HUES6 (cell line): ENCODE measurements around the gene IFNA5.

ENCODE experiments used
- H3K27ac ChIP-seq: 2 replicates; pipeline ENCODE4 v1.7.0; 2013; ENCODE audit warnings: low read depth, mild to moderate bottlenecking, low read length, inconsistent platforms
- H3K27me3 ChIP-seq: 2 replicates; pipeline ENCODE4 v1.6.1; 2013; ENCODE audit warnings: low read length; ENCODE audit not compliant: control insufficient read depth, insufficient read depth
- H3K36me3 ChIP-seq: 2 replicates; pipeline ENCODE4 v1.6.1; 2013; ENCODE audit warnings: low read length; ENCODE audit not compliant: control insufficient read depth, insufficient read depth
- H3K4me1 ChIP-seq: 2 replicates; pipeline ENCODE4 v1.6.1; 2013; ENCODE audit warnings: low read length; ENCODE audit not compliant: control insufficient read depth, insufficient read depth
- H3K4me3 ChIP-seq: 2 replicates; pipeline ENCODE4 v1.5.1; 2013; ENCODE audit warnings: low read depth, low read length
- H3K9ac ChIP-seq: one replicate; pipeline ENCODE4 v1.6.1; 2013; ENCODE audit warnings: mild to moderate bottlenecking, low read length
- H3K9me3 ChIP-seq: 2 replicates; pipeline ENCODE4 v1.6.1; 2013; ENCODE audit warnings: low read depth, low read length; ENCODE audit not compliant: control insufficient read depth, insufficient read depth

IFNA5 gene

DNA sequence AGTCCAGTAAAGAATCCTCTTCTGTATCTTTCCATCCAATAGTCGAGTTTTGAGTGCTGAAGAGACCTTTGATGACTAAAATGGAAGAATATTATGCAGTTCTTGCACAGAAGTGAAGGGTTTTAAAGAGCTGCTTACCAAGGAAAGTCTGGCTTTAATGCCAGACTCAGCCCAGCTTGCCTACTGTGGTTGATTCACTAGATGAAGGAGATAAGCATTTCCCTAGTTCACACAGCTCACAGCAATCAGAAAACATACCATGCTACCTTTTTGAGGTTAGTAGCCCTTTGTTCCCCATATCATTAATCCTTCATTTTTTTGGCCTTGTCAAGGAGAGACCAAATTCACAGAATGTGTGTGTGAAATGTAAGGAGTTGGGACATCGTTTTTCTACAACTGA, 15.3 kb downstream of the IFNA5 start:
- Histone ChIP-seq H3K9ac (no peak overlapping the region), H3K4me3 (no peak overlapping the region), H3K9me3 (no peaks in the 10 kb centered on the region), H3K4me1 (no peaks in the 10 kb centered on the region), H3K27me3 (peaks cover 26% of the 10 kb centered on the region), H3K27ac (no peak overlapping the region), H3K36me3 (no peaks in the 10 kb centered on the region)

DNA sequence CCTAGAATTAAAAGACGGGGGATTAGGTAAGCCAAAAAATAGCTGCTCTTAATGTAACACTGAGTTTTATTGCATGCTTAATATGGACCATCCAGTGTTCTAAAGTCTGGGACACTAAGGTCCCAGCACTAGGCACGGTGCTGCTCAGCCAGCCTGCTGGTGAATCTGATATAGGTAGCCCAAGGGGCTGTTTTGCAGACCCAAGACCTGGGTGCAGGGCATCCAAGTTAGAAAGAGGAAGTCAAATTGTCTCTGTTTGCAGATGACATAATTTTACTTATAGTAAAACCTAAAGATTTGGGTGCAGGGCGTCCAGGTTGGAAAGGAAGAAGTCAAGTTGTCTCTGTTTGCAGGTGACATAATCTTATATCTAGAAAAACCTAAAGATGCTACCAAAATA, 17.8 kb downstream of the IFNA5 start:
- H3K9ac ChIP-seq: no peak overlapping the region

DNA sequence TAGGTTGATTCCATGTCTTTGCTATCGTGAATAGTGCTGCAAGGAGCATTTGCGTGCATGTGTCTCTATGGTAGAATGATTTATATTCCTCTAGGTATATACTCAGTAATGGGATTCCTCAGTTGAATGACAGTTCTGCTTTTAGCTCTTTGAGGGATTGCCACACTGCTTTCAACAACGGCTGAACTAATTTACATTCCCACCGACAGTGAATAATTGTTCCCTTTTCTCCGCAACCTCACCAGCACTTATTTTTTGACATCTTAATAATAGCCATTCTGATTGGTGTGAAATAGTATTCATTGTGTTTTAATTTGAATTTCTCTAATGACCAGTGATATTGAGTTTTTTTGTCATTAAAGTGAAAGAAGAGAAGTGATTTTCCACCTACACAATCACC, 18.5 kb downstream of the IFNA5 start:
- Histone ChIP-seq H3K27me3 (peaks cover 11% of the 10 kb centered on the region), H3K9me3 (no peaks in the 10 kb centered on the region), H3K36me3 (no peaks in the 10 kb centered on the region), H3K4me3 (no peak overlapping the region), H3K27ac (no peak overlapping the region), H3K9ac (no peak overlapping the region), H3K4me1 (no peaks in the 10 kb centered on the region)

More for the DNA sequence above, 17.8 kb downstream of the IFNA5 start:
- Histone ChIP-seq H3K27ac (no peak overlapping the region), H3K36me3 (no peaks in the 10 kb centered on the region), H3K4me3 (no peak overlapping the region), H3K4me1 (no peaks in the 10 kb centered on the region), H3K27me3 (peaks cover 10% of the 10 kb centered on the region), H3K9me3 (no peaks in the 10 kb centered on the region)

DNA sequence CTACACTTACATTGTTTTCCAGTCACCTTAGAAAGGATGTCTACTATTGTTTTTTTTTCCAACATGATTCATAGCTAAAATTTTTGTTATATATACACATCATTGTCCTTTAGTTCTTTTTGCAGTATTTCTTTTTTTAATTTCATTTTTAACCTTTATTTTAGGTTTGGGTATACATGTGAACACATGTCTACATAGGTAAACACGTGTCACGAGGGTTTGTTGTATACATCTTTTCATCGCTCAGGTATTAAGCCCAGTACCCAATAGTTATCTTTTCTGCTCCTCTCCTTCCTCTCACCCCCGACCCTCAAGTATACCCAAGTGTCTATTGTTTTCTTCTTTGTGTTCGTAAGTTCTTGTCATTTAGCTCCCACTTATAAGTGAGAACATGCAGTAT, 19.0 kb downstream of the IFNA5 start:
- Histone ChIP-seq H3K36me3 (no peaks in the 10 kb centered on the region), H3K4me3 (no peak overlapping the region), H3K9ac (no peak overlapping the region), H3K9me3 (no peaks in the 10 kb centered on the region), H3K27ac (no peak overlapping the region), H3K4me1 (no peaks in the 10 kb centered on the region), H3K27me3 (peaks cover 17% of the 10 kb centered on the region)

DNA sequence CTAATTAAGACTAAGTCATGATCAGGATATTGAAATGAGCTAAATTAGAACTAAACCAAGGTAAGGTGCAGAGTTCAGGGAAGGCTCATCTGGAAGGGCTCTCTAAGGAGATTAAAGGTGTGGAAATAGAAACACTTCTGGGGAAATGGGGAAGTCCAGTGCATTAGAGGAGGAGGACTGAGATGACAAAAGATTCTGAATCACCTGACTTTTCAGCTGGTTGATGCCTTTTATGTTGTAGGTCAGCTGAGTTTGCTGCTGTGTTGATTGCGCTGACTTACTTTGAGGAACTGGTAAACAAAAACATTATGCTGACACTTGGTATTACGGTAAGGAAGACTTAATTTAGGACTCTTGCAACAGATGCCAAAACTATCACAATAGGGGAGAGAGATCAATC, 23.8 kb downstream of the IFNA5 start:
- no peaks in the 10 kb centered on the region for H3K9me3 ChIP-seq
- H3K36me3 ChIP-seq: no peaks in the 10 kb centered on the region
- H3K4me3 ChIP-seq: no peak overlapping the region
- H3K27ac ChIP-seq: no peak overlapping the region
- H3K9ac ChIP-seq: no peak overlapping the region
- no peaks in the 10 kb centered on the region for H3K4me1 ChIP-seq
- H3K27me3 ChIP-seq: peaks cover 30% of the 10 kb centered on the region

DNA sequence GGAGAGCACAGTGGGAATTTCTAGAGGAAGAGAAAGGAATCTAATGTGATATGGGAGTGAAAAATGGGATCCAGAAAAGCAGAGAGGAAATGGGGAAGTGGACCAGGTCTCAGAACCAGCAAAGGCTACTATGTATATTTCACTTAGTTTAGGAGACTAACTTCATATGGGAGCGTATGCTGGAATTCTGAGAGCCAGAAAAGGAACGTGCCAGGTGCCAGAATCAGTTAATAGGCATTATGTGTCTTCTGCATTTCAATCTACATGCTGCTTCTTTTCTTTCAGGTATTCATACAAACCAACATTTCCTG, 36.8 kb downstream of the IFNA5 start:
- H3K27me3 ChIP-seq: peaks cover 75% of the 10 kb centered on the region
- H3K4me1 ChIP-seq: no peaks in the 10 kb centered on the region
- H3K27ac ChIP-seq: no peak overlapping the region
- no peaks in the 10 kb centered on the region for H3K9me3 ChIP-seq
- H3K9ac ChIP-seq: no peak overlapping the region
- no peaks in the 10 kb centered on the region for H3K36me3 ChIP-seq
- H3K4me3 ChIP-seq: no peak overlapping the region

DNA sequence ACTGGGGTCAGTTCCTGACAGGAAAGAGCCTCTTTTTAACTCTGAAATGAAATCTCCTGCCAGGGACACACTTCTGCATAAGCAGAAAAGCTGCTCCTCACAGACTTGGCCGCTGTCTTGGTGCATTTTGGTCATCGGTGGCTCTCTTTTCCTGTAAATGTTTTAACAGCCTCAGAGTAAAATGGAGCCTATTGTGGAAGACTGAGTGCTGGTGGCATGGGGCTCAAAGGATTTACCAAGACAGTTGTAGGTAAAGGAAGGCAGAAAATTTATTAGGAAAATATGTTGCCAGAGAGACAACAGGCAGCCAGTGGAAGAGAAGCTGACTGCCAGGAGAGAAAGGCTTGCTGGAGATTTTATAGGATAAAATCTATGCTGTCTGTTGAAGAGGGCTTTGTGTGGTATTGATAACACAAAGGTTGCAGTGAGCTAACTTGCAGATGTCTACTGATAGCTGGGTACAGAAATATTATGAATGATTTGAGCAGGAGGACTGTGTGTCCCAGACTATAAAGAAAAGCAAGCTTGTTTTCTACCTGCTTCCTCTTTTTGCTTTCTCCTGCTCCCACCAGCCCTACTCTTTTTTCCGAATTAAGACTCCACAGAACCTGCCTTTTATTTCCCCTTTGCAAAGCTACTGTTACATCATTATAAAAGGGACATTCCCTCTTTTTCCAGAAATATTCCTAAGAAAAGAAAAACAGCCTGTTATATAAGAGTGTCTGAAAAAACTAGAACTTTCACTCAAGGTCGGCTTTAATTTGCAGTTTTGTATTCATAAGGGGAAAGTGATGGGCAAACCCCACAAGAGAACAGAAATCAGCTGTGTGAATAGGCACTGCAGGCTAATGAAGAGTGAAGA, 37.4 kb downstream of the IFNA5 start:
- no peak overlapping the region for H3K27ac ChIP-seq
- no peaks in the 10 kb centered on the region for H3K4me1 ChIP-seq
- no peak overlapping the region for H3K4me3 ChIP-seq
- no peaks in the 10 kb centered on the region for H3K36me3 ChIP-seq
- no peak overlapping the region for H3K9ac ChIP-seq
- no peaks in the 10 kb centered on the region for H3K9me3 ChIP-seq
- peaks cover 80% of the 10 kb centered on the region for H3K27me3 ChIP-seq

DNA sequence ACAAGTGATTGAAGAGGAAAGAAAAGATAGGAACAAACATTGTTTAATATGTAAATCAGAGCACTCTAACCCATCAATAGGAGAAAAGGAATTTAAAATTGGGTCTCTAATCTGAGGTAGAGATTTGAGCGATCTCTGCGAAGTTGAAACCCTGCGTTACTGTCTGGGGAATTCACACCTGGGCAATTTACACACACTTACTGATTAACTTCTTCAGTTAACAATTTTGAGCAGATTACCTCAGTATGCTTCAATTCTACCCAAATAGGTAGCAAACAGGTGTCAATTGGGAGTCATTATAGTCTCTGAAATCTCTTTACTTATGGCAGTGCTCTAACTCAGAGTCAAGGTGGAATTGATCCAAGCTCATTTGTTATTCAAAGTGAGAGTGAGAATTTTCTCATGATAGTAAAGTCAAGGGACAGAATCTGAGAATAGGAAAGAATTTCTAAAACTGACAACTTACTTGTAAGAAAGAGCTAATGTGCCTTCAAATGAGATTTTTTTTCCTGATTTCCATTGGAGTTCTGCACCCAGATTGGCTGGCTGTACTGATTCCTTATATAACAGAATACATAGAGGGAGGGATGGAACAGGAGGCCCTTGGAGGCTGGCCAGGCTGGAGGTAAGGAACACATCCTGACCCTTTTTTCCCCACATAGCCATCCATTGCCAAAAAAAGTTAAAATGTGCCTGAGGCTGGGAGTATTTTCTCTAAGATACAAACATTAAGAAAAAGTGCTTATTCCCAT, 38.2 kb downstream of the IFNA5 start:
- Histone ChIP-seq H3K4me3 (no peak overlapping the region), H3K36me3 (no peaks in the 10 kb centered on the region), H3K9me3 (no peaks in the 10 kb centered on the region), H3K27me3 (peaks cover 88% of the 10 kb centered on the region), H3K27ac (no peak overlapping the region), H3K4me1 (no peaks in the 10 kb centered on the region), H3K9ac (no peak overlapping the region)

DNA sequence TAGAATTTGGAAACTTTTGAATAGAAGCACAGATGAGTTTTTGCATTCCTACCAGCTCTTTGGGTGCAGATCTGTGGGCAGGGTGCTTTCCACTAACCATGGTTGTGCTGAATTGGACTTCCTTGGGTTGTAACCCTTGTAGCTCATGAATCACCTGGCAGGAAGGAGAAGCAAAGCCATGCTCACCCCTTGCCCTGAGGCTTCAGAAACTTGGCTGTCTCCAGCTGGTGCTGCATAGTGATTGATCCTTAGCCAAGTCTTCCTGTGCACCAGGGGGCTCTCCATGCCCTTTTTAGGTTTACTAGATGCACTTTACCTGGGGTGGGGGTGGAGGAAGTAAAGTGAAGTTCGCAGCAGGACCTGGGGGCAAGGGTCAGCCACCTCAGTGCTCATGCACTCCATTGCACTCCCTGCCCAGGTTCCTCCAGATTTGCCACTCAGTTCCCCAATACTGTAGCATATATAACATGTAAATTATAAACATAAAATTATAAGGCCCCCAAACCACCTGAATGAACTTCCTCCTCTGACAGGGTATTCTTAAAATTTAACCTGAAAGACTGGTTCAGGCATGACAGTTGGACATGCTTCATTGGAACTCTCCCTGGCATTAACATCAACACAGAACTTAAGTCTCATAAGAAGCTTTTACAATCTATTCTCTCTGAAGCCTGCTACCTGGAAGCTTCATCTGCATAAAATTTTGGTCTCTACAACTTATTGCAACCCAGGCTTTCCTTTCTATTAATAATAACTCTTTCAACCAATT, 39.5 kb downstream of the IFNA5 start:
- Histone ChIP-seq H3K9me3 (no peaks in the 10 kb centered on the region), H3K9ac (no peak overlapping the region), H3K36me3 (no peaks in the 10 kb centered on the region), H3K4me1 (no peaks in the 10 kb centered on the region), H3K27me3 (peaks cover 92% of the 10 kb centered on the region), H3K27ac (no peak overlapping the region), H3K4me3 (no peak overlapping the region)

DNA sequence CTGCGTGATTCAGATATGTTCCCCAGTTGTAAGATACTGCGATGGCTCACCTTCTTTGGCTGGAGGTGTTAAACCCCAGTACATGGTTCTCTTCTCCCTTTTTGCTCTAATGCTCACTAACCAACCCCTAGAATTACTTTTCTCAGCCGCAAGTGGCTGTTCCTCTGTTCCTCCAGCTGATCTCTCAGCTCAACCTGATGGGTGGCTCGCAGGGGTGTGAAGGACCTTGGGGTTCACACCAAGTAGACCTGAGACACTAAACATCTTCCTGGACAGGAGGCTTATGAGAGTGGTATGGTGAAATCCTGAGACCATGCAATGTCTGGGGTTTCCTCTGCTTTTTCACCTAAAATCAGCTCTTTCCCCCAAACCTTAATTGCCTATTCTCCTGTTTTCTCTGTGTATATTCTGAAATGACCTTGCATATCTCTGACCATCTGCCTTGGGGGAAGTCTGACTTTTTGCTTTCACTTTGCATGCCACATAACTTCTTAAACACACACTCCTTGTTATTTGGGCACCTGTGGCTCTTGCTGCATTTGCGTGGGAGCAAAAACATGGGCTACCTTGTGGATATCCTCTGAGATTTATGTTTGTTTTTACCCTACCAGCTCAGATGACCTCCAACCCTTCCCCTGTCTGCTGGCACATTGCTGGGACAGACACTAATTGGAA, 49.4 kb downstream of the IFNA5 start:
- H3K36me3 ChIP-seq: no peaks in the 10 kb centered on the region
- peaks cover 30% of the 10 kb centered on the region for H3K27me3 ChIP-seq
- peaks cover 6% of the 10 kb centered on the region; the same call in 1 of the 2 replicates for H3K4me1 ChIP-seq
- no peak overlapping the region for H3K27ac ChIP-seq
- peaks cover 10% of the 10 kb centered on the region; the same call in 1 of the 2 replicates for H3K9me3 ChIP-seq
- H3K9ac ChIP-seq: no peak overlapping the region
- H3K4me3 ChIP-seq: no peak overlapping the region
